T-helper 2 cell treated with Interferon-gamma antibody and Interleukin-4, amounts not matched to agents 5 μg/mL and 100 μg/mL, for 36 hours (primary cell): ENCODE measurements around the gene TCFL5.
A peak's percentile ranks its signal among the peaks of the same experiment; 100 is the strongest.
"Not testable (repeated sequence)": the region's sequence is repeated elsewhere in the genome, so short reads cannot be mapped to it uniquely, and the experiment has no call there.

Source experiments
- DNase-seq: peaks from one replicate; pipeline ENCODE4 v3.0.0; 2021; ENCODE audit warnings: low spot score
- H3K27ac Mint-ChIP-seq: one replicate; pipeline ENCODE4 v1.8.0; 2021; ENCODE audit warnings: mild to moderate bottlenecking, mixed read lengths
- H3K27me3 Mint-ChIP-seq: one replicate; pipeline ENCODE4 v1.8.0; 2021; ENCODE audit warnings: low read depth, mixed read lengths
- H3K36me3 Mint-ChIP-seq: one replicate; pipeline ENCODE4 v1.8.0; 2021; ENCODE audit warnings: low read depth, mixed read lengths
- H3K4me1 Mint-ChIP-seq: one replicate; pipeline ENCODE4 v1.8.0; 2021; ENCODE audit warnings: low read depth, mixed read lengths
- H3K4me3 Mint-ChIP-seq: one replicate; pipeline ENCODE4 v1.8.0; 2022; ENCODE audit warnings: mild to moderate bottlenecking, moderate library complexity, mixed read lengths
- H3K9me3 Mint-ChIP-seq: one replicate; pipeline ENCODE4 v1.8.0; 2021; ENCODE audit warnings: mixed read lengths

Gene TCFL5

GRCh38 chr20:62880147-62880934 lies 18.7 kb upstream of the TCFL5 start:
- DNase-seq, result no peak
- Mint-ChIP-seq H3K27ac (no peak overlapping the region), H3K9me3 (no peaks in the 10 kb centered on the region), H3K27me3 (no peaks in the 10 kb centered on the region), H3K4me3 (no peak overlapping the region), H3K4me1 (peaks cover 2% of the 10 kb centered on the region), H3K36me3 (peaks cover 9% of the 10 kb centered on the region)

GRCh38 chr20:62879275-62880146 lies 17.9 kb upstream of the TCFL5 start:
- peaks cover 4% of the 10 kb centered on the region for H3K4me1 Mint-ChIP-seq
- peaks cover 9% of the 10 kb centered on the region for H3K36me3 Mint-ChIP-seq
- no peak overlapping the region for H3K27ac Mint-ChIP-seq
- H3K4me3 Mint-ChIP-seq, result no peak overlapping the region
- no peak for DNase-seq
- no peaks in the 10 kb centered on the region for H3K27me3 Mint-ChIP-seq
- H3K9me3 Mint-ChIP-seq, result no peaks in the 10 kb centered on the region

DNA sequence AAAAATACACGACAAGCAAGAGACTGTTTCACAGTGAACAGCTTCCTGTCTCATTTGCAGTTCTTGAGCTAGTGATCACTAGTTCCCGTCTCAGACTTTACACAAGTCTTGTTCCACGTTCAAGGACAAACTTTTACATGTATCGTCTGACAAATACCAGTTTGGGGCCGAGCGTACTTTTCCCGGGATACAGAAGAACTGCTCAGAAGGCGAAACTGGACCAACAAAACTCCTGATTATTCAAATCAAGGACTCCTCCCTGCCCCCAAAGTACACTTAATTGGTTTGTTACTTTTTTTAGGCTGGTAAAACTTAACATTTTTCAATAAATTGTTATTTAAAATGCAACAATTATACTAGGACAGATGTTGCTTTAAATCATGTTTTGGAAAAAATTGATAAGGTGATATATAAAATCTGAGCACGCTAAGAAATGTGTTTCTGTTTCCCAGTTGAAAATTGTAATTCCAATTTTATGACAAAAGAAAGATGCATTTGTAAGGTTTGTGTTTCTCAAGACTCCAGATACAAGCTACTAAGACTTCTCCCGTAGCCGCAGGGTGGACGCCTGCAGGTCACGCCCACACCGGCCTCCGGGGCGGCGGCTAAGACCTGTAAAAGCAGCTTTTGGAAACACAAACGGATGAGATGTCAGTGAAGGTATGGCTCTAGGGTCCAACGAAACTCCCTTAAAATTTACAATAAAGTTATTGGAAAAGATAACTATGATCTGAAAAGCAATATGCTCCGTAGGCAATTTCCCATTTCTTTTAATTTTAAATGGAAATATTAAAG lies 16.8 kb upstream of the TCFL5 start:
- Mint-ChIP-seq H3K27ac (no peak overlapping the region), H3K4me3 (no peak overlapping the region), H3K36me3 (peaks cover 9% of the 10 kb centered on the region), H3K27me3 (no peaks in the 10 kb centered on the region), H3K9me3 (no peaks in the 10 kb centered on the region), H3K4me1 (peaks cover 13% of the 10 kb centered on the region)
- DNase-seq, result no peak

DNA sequence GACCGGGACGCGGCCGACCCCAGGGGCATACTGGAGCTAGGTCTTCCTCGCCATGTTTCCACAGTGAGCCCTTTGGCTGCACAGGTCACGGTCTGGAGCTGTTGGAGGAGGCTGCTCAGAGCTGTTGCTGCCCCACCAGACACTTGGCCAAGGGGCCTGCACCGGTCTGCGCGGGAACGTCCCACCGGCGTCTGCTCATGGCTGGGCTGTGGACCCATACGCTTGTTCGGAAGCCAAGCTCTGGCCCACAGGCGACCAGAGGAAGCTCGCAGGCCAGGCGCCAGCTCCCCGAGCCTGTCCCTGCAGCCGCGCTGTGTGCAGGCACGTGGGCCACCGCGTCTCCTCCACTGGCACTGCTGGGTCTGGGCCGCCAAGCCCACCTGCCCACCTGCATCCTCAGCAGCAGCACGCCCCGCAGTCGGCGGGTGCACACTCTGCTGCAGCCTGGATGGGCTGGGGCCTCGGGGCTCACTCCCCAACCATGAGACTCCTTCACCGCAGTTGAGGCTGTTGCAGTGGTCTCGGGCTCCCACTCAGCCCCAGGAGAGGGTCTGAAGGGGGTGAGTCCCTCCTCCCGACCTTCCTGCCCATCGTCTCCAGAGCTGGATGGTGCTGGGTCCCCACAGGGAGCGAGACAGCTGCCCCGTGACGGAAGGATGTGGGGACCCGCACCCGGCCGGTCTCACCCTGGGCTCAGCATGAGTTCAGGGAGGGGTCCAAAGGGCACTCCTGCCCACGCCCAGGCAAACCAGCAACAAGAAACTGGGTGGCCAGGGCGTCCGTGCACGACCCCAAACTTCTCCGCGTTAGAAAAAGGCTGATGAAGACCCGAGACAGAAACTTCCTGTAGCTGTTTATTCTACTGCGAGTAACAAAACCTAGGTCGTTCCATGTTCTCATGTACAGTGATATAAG lies 15.5 kb upstream of the TCFL5 start:
- Mint-ChIP-seq H3K4me1 (peaks cover 17% of the 10 kb centered on the region), H3K9me3 (no peaks in the 10 kb centered on the region), H3K27me3 (no peaks in the 10 kb centered on the region), H3K27ac (no peak overlapping the region), H3K36me3 (peaks cover 9% of the 10 kb centered on the region), H3K4me3 (no peak overlapping the region)
- no peak for DNase-seq

- no peaks in the 10 kb centered on the region for H3K27me3 Mint-ChIP-seq
- no peak for DNase-seq
- H3K9me3 Mint-ChIP-seq, result no peaks in the 10 kb centered on the region
- H3K27ac Mint-ChIP-seq, result no peak overlapping the region
- no peak overlapping the region for H3K4me3 Mint-ChIP-seq
- H3K4me1 Mint-ChIP-seq, result peaks cover 17% of the 10 kb centered on the region
- peaks cover 2% of the 10 kb centered on the region for H3K36me3 Mint-ChIP-seq
Measured at GRCh38 chr20:62876501-62876901, 14.9 kb upstream of the TCFL5 start.

- Mint-ChIP-seq H3K4me1 (peaks cover 17% of the 10 kb centered on the region), H3K4me3 (no peak overlapping the region), H3K9me3 (no peaks in the 10 kb centered on the region), H3K36me3 (no peaks in the 10 kb centered on the region), H3K27ac (peak overlapping the region; percentile 52), H3K27me3 (no peaks in the 10 kb centered on the region)
- DNase-seq, result no peak
Measured at GRCh38 chr20:62875419-62876361, 14.1 kb upstream of the TCFL5 start.

DNA sequence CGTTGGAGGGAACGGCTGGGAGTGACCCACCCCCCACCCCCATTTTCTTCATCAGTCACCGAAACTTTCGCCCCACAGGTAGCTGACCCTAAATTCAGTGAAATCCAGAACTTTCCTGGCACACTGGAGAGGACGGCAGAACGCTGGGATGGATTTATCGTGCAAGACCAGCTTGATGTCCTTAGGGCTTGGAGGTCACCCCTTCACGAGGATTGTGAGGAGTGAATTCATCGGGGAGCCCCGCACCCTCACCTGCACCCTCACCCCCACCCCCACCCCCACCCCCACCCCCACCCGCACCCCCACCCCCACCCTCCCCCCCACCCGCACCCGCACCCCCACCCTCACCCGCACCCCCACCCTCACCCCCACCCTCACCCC lies 13.3 kb upstream of the TCFL5 start:
- Mint-ChIP-seq H3K4me3 (no peak overlapping the region), H3K27ac (no peak overlapping the region)
- no peak for DNase-seq

DNA sequence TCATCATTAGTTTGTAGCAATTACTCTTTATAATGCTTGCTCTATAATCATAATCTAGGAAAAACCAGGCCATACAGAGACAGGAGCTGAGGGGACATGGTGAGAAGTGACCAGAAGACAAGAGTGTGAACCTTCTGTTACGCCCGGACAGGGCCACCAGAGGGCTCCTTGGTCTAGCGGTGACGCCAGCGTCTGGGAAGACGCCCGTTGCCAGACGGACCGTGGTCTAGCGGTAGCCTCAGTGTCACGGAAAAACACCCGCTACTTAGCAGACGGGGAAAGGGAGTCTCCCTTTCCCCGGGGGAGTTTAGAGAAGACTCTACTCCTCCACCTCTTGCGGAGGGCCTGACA lies 12.0 kb upstream of the TCFL5 start:
- H3K27ac Mint-ChIP-seq, H3K9me3 Mint-ChIP-seq, H3K36me3 Mint-ChIP-seq, H3K27me3 Mint-ChIP-seq: not testable (repeated sequence)
- peak; percentile 52 for DNase-seq
- Mint-ChIP-seq H3K4me3 (peak overlapping the region; percentile 18), H3K4me1 (peaks cover 17% of the 10 kb centered on the region)

More for the DNA sequence above, 13.3 kb upstream of the TCFL5 start:
- H3K27me3 Mint-ChIP-seq, result no peaks in the 10 kb centered on the region
- no peaks in the 10 kb centered on the region for H3K9me3 Mint-ChIP-seq
- peaks cover 17% of the 10 kb centered on the region for H3K4me1 Mint-ChIP-seq
- H3K36me3 Mint-ChIP-seq, result no peaks in the 10 kb centered on the region

DNA sequence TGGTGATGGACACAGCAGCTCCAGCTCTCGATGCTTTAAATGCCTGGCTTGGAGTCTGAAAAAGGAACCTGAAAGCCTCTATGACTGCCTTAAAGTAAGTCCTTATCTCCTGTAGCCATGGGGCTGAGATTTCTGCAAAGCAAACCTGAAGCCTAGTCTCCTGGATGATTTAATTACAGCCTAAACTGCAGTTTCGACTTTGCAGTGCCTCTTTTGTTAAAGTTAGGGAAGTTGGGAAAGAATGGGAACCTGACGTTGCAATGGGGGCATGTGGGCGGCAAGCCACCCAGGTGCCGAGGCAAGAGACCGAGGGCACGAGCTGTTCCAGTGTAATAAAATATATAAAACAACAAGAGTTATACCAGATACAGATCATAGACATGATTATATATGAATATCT lies 11.7 kb upstream of the TCFL5 start:
- Mint-ChIP-seq H3K27ac (no peak overlapping the region), H3K36me3 (no peaks in the 10 kb centered on the region), H3K4me1 (peaks cover 17% of the 10 kb centered on the region), H3K27me3 (peaks cover 5% of the 10 kb centered on the region), H3K4me3 (peak overlapping the region; percentile 18), H3K9me3 (no peaks in the 10 kb centered on the region)
- no peak for DNase-seq

GRCh38 chr20:62872862-62873261 lies 11.2 kb upstream of the TCFL5 start:
- H3K9me3 Mint-ChIP-seq, result no peaks in the 10 kb centered on the region
- peaks cover 5% of the 10 kb centered on the region for H3K27me3 Mint-ChIP-seq
- no peak for DNase-seq
- H3K27ac Mint-ChIP-seq, result no peak overlapping the region
- H3K4me3 Mint-ChIP-seq, result no peak overlapping the region
- peaks cover 17% of the 10 kb centered on the region for H3K4me1 Mint-ChIP-seq
- no peaks in the 10 kb centered on the region for H3K36me3 Mint-ChIP-seq

DNA sequence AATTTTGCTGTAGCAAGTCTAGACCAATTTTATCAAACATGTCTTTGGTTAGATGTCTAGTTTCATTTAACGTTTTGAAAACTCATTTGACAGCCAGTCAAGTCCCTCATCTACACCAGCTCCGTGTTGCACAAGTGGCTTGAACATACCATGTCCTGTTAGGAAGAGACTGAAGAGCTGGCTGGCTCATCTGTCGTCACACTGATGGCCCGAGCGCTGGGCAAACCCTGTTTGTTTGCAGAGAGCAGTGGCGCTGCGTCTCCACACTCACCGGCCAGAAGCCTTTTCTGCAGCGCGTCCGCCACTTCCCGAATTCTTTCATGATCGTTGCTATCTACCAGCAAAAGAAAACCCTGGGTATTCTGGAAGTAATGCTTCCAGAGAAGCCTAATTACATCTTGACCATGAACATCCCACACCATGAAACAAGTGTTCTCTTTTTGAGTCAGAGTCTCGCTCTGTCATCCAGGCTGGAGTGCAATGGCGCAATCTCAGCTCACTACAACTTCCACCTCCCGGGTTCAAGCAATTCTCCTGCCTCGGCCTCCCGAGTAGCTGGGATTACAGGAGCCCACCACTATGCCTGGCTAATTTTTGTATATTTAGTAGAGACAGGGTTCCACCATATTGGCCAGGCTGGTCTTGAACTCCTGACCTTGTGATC lies 10.7 kb upstream of the TCFL5 start:
- H3K4me1 Mint-ChIP-seq, result peaks cover 17% of the 10 kb centered on the region
- DNase-seq, result no peak
- H3K27ac Mint-ChIP-seq, result no peak overlapping the region
- peaks cover 7% of the 10 kb centered on the region for H3K27me3 Mint-ChIP-seq
- H3K9me3 Mint-ChIP-seq, result no peaks in the 10 kb centered on the region
- H3K36me3 Mint-ChIP-seq, result no peaks in the 10 kb centered on the region
- no peak overlapping the region for H3K4me3 Mint-ChIP-seq

DNA sequence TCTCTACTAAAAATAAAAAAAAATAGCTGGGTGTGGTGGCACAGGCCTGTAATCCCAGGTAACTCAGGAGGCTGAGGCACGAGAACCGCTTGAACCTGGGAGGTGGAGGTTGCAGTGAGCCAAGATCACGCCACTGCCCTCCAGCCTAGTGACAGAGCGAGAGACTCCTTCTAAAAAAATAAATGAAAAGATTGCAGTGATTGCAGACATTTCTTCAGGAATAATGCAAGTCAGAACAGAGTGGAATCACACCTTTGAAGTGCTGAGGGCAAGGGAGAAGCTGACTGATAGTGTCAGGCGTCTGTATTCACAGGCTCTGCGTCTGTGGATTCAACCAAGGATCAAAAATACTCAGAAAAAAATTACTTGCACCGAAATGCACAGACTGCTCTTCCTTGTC lies 2.6 kb upstream of the TCFL5 start:
- Mint-ChIP-seq H3K4me1 (peaks cover 4% of the 10 kb centered on the region), H3K4me3 (no peak overlapping the region), H3K27ac (no peak overlapping the region), H3K9me3 (no peaks in the 10 kb centered on the region), H3K36me3 (peaks cover 6% of the 10 kb centered on the region), H3K27me3 (peaks cover 26% of the 10 kb centered on the region)
- DNase-seq, result no peak
